HG02943 (cell line): ENCODE data around the gene PRPSAP2.

Experiments used
- ATAC-seq: cut with Tn5 transposase; IDR thresholded peaks from one replicate; pipeline ENCODE4 v1.9.1; 2021; ENCODE audit warnings: mild to moderate bottlenecking, low read depth, moderate library complexity; ENCODE audit not compliant: unreplicated experiment

The PRPSAP2 gene

GRCh38 chr17:18960241-18960665 lies 102.3 kb downstream of the PRPSAP2 start:
- no peak for ATAC-seq

- no peak for ATAC-seq
Observed at GRCh38 chr17:18960803-18961511, 103.0 kb downstream of the PRPSAP2 start.

GRCh38 chr17:18961634-18962493 lies 103.9 kb downstream of the PRPSAP2 start:
- no peak for ATAC-seq

- ATAC-seq = no peak
Observed at GRCh38 chr17:18962494-18962815, 104.5 kb downstream of the PRPSAP2 start.

- ATAC-seq = no peak
Observed at GRCh38 chr17:18963126-18964017, 105.4 kb downstream of the PRPSAP2 start.

- no peak for ATAC-seq
Observed at GRCh38 chr17:18964018-18964351, 106.1 kb downstream of the PRPSAP2 start.

GRCh38 chr17:18964550-18964949 lies 106.6 kb downstream of the PRPSAP2 start:
- no peak for ATAC-seq

- no peak for ATAC-seq
Observed at GRCh38 chr17:18965530-18966236, 107.8 kb downstream of the PRPSAP2 start.

DNA sequence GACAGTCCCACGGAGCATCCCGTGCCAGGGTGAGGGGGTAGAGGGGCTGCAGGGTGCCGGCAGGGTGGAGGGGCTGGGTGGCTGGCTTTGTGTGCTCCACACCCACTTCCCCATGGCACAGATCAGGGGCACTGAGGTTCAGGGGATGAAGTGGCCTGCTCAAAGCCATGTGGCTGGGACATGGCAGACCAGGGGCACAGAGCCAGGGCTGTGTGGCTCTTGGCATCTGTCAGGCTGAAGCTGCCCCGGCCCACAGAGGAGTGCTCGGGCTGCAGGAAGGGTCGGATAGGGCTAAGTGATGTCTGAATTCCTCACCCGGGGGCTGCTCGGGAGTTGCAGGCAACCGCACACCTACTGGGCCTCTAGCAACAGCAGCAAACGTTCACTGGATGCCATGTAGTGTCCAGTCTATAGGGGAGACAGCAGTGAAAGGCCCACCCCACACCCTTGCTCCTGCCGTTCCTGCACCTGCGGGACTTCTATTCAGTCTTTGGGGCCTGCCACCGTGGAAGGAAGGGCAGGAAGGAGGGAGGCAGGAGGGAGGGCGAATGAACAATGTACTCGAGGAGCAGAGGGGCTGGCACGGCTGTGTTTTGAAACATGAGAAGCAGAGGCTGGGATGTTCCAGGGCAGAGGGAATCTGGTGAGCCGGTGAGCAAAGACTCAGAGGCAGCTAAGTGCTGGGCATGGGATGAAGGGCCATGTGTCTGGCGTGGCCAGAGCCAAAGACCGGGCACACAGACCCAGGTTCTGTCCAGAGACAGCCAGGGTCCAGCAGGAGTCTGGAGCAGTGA lies 109.1 kb downstream of the PRPSAP2 start:
- no peak for ATAC-seq

GRCh38 chr17:18967916-18968315 lies 110.0 kb downstream of the PRPSAP2 start:
- ATAC-seq = no peak

DNA sequence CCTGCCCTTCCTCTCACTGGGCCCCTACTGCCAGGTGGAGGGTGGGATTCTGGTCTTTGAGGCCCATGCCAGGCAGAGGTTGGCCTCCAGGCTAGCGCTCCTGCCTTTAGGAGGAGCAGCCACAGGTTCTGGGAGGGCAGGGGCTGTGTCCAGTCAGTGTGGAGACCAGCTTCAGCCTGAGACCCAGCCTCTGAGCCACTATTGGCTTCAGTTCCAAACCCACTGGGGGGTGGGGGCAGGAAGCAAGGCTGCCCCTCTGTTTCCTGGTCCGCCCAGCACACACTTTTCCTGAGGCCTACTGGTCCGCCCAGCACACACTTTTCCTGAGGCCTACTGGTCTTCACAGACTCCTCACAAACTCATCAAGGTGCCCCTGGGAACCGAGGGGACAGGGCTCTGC lies 110.4 kb downstream of the PRPSAP2 start:
- ATAC-seq = no peak

DNA sequence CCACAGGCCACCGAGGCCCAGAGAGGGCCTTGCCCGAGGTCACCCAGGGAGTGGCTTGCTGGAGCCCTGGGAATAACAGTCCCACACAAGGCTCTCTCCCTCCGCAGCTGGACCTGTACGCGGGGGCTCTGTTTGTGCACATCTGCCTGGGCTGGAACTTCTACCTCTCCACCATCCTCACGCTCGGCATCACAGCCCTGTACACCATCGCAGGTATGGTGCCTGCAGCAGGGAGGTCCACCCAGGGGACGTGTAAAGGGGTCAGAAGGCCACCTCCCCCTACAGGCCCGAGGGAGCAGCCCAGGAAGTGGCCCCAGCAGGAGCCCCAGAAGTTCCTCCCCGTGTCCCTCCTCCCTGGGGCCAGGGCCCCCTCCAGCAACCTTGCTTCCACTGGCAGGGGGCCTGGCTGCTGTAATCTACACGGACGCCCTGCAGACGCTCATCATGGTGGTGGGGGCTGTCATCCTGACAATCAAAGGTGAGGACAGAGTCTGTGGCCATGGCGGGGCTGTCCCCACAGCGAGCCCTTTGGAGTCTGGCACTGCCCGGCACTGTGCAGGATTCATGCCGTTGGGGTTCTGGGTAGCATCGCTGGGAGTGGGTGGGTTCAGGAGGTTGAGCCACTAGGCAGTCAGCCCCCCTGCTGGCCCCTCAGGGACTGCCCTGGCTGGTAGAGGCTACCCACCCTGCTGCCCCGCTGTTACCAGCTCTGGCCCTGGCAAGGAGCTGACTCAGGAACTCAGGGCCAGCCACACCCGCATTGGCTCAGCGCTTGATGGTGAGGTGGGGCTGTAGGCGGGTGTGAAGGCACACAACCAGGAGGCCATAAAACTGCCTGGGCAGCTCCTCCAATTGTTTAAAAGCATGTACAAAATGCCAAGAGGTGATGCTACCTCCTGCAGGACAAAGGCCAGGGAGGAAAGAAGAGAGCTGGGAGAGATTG lies 111.3 kb downstream of the PRPSAP2 start:
- ATAC-seq = no peak

- ATAC-seq = no peak
Observed at GRCh38 chr17:18970582-18971480, 112.9 kb downstream of the PRPSAP2 start.

DNA sequence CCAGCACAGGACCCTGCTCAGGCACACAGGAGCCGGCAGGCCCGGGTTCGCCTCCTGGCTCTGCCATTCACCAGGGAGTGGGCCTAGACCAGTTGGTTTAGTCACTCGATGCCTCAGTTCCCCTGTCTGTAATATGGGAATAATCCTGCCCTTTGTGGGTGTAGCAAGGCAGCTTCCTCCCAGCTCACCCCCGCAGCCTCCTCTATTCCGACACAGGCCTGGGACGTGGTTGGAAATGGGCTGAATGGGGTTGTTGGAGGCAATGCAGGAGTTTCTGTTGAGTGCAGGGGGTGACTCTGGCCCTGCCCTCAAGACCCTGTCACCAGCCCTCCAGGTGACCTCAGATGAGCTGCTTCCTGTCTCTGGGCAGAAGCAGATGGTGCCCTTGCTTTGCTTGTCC lies 113.9 kb downstream of the PRPSAP2 start:
- no peak for ATAC-seq

- ATAC-seq = no peak
Observed at GRCh38 chr17:18974407-18975149, 116.6 kb downstream of the PRPSAP2 start.

GRCh38 chr17:18975597-18975996 lies 117.7 kb downstream of the PRPSAP2 start:
- no peak for ATAC-seq

DNA sequence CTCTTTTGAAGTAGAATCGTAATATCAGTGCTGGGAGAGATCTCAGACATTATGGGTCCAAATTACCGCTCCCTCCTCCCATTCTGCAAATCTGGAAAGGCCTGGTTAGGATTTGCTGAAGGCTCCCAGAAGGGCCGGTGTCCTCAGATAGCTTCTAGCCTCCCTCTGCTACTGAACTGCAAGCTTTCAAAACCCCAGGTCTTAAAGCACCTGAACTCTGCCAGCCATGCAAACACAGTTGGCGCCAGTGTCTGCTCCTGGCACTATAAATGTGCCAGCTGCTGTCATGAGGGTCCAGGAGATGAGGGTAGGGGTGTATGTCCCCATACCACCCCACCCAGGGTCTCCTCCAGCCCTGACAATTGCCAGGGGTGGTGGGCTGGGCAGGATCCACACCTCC lies 118.3 kb downstream of the PRPSAP2 start:
- ATAC-seq = no peak
